ENCODE data around the gene AIG1. TPM values are rescaled to one million over a fixed set of nuclear protein-coding genes. Genes with fewer than 3 reads are reported as not detected.
"Not testable (repeated sequence)": the region's sequence is repeated elsewhere in the genome, so short reads cannot be mapped to it uniquely, and the experiment has no call there.

The AIG1 gene
- polyA plus RNA-seq, 4 donors, result 92.2 to 114 (median 102) TPM

- DNase-seq (ENCODE audit: low read depth in 4 of 4, low spot score in 2 of 4), result no peak
Measured at GRCh38 chr6:143055213-143055612, 5.5 kb upstream of the AIG1 start.

- no peak for DNase-seq (ENCODE audit: low read depth in 4 of 4, low spot score in 2 of 4)
Measured at GRCh38 chr6:143055891-143056290, 4.8 kb upstream of the AIG1 start.

- DNase-seq (ENCODE audit: low read depth in 4 of 4, low spot score in 2 of 4), result no peak
Measured at GRCh38 chr6:143058987-143059386, 1.7 kb upstream of the AIG1 start.

GRCh38 chr6:143059663-143060353, 881 bp upstream of the AIG1 start:
- DNase-seq (ENCODE audit: low read depth in 4 of 4, low spot score in 2 of 4), result peak in 1 of 4 donors; percentile 27

GRCh38 chr6:143060354-143060805, 309 bp upstream of the AIG1 start:
- DNase-seq (ENCODE audit: low read depth in 4 of 4, low spot score in 2 of 4), result peak; percentile 55 to 69 (median 62)

GRCh38 chr6:143061597-143062385, 1.1 kb downstream of the AIG1 start:
- no peak for DNase-seq (ENCODE audit: low read depth in 4 of 4, low spot score in 2 of 4)

- DNase-seq (ENCODE audit: low read depth in 4 of 4, low spot score in 2 of 4), result no peak
Measured at GRCh38 chr6:143062551-143062950, 1.9 kb downstream of the AIG1 start.

- no peak for DNase-seq (ENCODE audit: low read depth in 4 of 4, low spot score in 2 of 4)
Measured at GRCh38 chr6:143063631-143064030, 2.9 kb downstream of the AIG1 start.

- no peak for DNase-seq (ENCODE audit: low read depth in 4 of 4, low spot score in 2 of 4)
Measured at GRCh38 chr6:143064271-143064670, 3.6 kb downstream of the AIG1 start.

GRCh38 chr6:143064951-143065683, 4.4 kb downstream of the AIG1 start:
- no peak for DNase-seq (ENCODE audit: low read depth in 4 of 4, low spot score in 2 of 4)

GRCh38 chr6:143068001-143068400, 7.3 kb downstream of the AIG1 start:
- DNase-seq (ENCODE audit: low read depth in 4 of 4, low spot score in 2 of 4), result no peak

GRCh38 chr6:143074101-143074500, 13.4 kb downstream of the AIG1 start:
- no peak for DNase-seq (ENCODE audit: low read depth in 4 of 4, low spot score in 2 of 4)

- DNase-seq (ENCODE audit: low read depth in 4 of 4, low spot score in 2 of 4), result no peak
Measured at GRCh38 chr6:143074670-143075318, 14.1 kb downstream of the AIG1 start.

GRCh38 chr6:143078468-143079324, 18.0 kb downstream of the AIG1 start:
- no peak for DNase-seq (ENCODE audit: low read depth in 4 of 4, low spot score in 2 of 4)

GRCh38 chr6:143079325-143079640, 18.6 kb downstream of the AIG1 start:
- no peak for DNase-seq (ENCODE audit: low read depth in 4 of 4, low spot score in 2 of 4)

- not testable (repeated sequence) for DNase-seq (ENCODE audit: low read depth in 4 of 4, low spot score in 2 of 4)
Measured at GRCh38 chr6:143082274-143082673, 21.6 kb downstream of the AIG1 start.

GRCh38 chr6:143084019-143084418, 23.3 kb downstream of the AIG1 start:
- DNase-seq (ENCODE audit: low read depth in 4 of 4, low spot score in 2 of 4), result not testable (repeated sequence)

GRCh38 chr6:143087335-143087734, 26.6 kb downstream of the AIG1 start:
- not testable (repeated sequence) for DNase-seq (ENCODE audit: low read depth in 4 of 4, low spot score in 2 of 4)

GRCh38 chr6:143087856-143088255, 27.2 kb downstream of the AIG1 start:
- DNase-seq (ENCODE audit: low read depth in 4 of 4, low spot score in 2 of 4), result peak in 1 of 4 donors; percentile 12
